Measurements from ENCODE around the gene CLEC12A.
"Not testable (repeated sequence)": the region's sequence is repeated elsewhere in the genome, so short reads cannot be mapped to it uniquely, and the experiment has no call there.

Gene CLEC12A

DNA sequence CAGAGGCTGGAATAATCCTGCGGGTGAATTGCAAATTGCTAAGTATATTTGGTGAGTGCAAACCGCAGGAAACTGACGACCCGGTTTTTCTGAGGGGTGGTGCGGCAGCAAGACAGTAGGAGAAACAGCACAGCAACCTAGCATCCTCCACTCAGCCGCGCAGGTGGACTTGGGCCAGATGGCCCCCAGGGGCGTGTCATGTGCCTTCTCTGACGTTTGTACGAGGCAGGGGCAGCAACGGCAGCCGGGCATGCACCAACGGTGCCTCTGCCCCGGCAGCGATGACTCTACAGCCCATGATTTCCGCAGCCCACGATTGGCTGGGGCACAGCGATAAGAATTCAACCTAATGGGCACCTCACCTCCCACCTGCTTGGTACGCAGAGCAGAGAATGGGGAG, 28.0 kb upstream of the CLEC12A start:
- H3K4me2 ChIP-seq (ENCODE audit: low read length), result no peak overlapping the region
- H3K36me3 ChIP-seq (ENCODE audit: insufficient read depth, low read length), result no peaks in the 10 kb centered on the region
- no peak overlapping the region for H3K4me3 ChIP-seq (ENCODE audit: low read length)
- no peaks in the 10 kb centered on the region for H3K4me1 ChIP-seq (ENCODE audit: control insufficient read depth, insufficient read depth, low read length)
- no peaks in the 10 kb centered on the region for H3K9me3 ChIP-seq (replicated peaks; ENCODE audit: low read length)
- H3K9ac ChIP-seq (ENCODE audit: low read depth, low read length), result no peak overlapping the region
- H3K27me3 ChIP-seq (ENCODE audit: control insufficient read depth, insufficient read depth, low read length), result peaks cover 23% of the 10 kb centered on the region

DNA sequence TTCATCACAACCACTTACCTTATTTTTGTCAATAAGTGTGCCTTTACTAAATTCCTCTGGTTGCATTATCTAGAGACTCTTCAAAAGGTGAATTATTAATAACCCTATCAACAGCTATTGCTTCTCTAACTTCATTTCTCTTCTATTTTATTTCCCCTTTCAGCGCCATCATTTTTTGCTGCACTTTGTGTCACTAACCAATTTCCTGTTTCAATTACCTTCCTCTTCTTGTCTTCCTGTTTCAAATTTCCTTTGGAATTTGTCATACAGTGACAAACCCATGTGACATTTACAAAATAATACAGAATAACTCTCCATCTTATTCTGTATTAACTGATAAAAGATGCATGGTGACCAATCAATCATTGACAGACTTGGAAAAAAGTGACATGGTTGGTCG, 26.8 kb upstream of the CLEC12A start:
- no peaks in the 10 kb centered on the region for H3K4me1 ChIP-seq (ENCODE audit: control insufficient read depth, insufficient read depth, low read length)
- H3K9me3 ChIP-seq (replicated peaks; ENCODE audit: low read length), result no peaks in the 10 kb centered on the region
- no peak overlapping the region for H3K4me2 ChIP-seq (ENCODE audit: low read length)
- H3K4me3 ChIP-seq (ENCODE audit: low read length), result no peak overlapping the region
- no peaks in the 10 kb centered on the region for H3K36me3 ChIP-seq (ENCODE audit: insufficient read depth, low read length)
- H3K27me3 ChIP-seq (ENCODE audit: control insufficient read depth, insufficient read depth, low read length), result peaks cover 28% of the 10 kb centered on the region
- H3K9ac ChIP-seq (ENCODE audit: low read depth, low read length), result no peak overlapping the region

DNA sequence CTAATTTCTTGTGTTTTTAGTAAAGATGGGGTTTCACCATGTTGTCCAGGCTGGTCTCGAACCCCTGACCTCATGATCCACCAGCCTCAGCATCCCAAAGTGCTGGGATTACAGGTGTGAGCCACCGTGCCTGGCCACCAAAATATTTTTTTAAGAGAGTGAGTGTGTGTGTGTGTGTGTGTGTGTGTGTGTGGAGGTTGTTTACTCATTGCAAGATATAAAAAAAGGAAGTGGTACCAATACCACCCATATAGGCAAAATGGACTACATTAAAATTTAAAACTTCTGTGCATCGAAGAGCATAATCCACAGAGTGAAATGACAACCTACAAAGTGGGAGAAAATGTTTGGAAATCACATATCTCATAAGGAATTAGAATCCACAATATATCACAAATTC, 23.5 kb upstream of the CLEC12A start:
- H3K27me3 ChIP-seq (ENCODE audit: control insufficient read depth, insufficient read depth, low read length), result peaks cover 19% of the 10 kb centered on the region
- H3K9ac ChIP-seq (ENCODE audit: low read depth, low read length), result no peak overlapping the region
- no peak overlapping the region for H3K4me2 ChIP-seq (ENCODE audit: low read length)
- no peaks in the 10 kb centered on the region for H3K36me3 ChIP-seq (ENCODE audit: insufficient read depth, low read length)
- no peaks in the 10 kb centered on the region for H3K9me3 ChIP-seq (replicated peaks; ENCODE audit: low read length)
- H3K4me1 ChIP-seq (ENCODE audit: control insufficient read depth, insufficient read depth, low read length), result no peaks in the 10 kb centered on the region
- no peak overlapping the region for H3K4me3 ChIP-seq (ENCODE audit: low read length)

DNA sequence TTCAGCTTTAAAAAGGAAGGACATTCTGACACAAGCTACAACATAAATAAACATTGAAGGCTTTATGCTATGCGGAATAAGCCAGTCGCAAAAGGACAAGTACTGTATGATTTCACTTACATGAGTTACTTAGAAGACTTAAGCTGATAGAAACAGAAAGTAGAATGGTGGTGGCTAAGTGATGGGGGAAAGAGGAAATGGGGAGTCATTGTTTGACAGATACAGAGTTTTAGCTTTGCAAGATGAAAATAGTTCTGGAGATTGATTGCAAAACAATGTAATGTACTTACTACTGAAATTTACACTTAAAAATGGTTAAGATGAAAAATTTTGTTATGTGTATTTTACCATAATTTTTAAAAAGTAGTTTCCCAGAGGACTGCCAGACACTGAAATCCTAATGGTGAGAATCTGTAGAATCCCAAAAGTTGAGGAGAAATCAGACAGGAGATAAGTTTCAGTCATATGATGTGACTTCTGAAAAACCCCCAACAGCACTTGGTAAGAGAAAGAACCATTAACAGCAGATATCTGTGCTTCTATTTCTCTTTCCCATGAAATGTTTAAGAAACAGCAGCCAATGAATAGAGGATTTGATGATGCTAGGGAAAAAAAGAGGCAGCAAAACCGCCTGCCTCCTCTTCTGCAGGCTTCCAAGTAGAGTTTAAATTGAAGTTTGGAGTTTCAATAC, 22.5 kb upstream of the CLEC12A start:
- H3K27me3 ChIP-seq (ENCODE audit: control insufficient read depth, insufficient read depth, low read length), result peaks cover 14% of the 10 kb centered on the region
- H3K4me2 ChIP-seq (ENCODE audit: low read length), result no peak overlapping the region
- no peak overlapping the region for H3K9ac ChIP-seq (ENCODE audit: low read depth, low read length)
- H3K36me3 ChIP-seq (ENCODE audit: insufficient read depth, low read length), result no peaks in the 10 kb centered on the region
- H3K9me3 ChIP-seq (replicated peaks; ENCODE audit: low read length), result no peaks in the 10 kb centered on the region
- no peaks in the 10 kb centered on the region for H3K4me1 ChIP-seq (ENCODE audit: control insufficient read depth, insufficient read depth, low read length)
- H3K4me3 ChIP-seq (ENCODE audit: low read length), result no peak overlapping the region

DNA sequence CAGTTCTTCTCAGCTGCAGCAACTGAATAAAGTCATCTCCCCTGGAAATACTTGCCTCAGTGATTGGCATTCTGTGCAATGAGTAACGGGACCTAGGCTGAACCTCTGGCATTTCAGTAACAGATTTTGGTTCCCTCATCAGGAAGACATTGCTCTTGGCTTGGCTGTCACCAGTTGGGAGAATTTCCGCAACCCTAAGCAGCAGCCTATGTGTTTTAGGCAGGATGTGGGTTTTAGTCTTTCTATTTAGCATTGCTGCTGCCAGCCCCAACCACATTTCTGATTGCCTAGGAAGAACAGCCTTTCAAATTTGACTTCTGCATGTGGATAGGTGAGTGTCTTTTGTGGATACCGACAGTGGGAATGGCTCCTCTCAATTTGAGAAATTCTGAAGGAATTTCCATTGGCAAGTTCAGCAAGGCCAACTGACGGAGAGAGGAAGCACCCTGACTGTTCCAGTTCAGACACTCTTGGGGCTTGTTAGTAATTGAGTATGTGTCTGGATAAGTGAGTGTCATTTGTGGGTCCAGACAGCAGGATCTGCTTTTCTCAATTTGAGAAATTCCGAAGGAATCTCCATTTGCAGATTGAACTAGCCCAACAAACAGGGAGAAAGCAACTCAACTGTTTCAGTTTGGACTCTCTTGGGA, 20.1 kb upstream of the CLEC12A start:
- no peak overlapping the region for H3K9ac ChIP-seq (ENCODE audit: low read depth, low read length)

DNA sequence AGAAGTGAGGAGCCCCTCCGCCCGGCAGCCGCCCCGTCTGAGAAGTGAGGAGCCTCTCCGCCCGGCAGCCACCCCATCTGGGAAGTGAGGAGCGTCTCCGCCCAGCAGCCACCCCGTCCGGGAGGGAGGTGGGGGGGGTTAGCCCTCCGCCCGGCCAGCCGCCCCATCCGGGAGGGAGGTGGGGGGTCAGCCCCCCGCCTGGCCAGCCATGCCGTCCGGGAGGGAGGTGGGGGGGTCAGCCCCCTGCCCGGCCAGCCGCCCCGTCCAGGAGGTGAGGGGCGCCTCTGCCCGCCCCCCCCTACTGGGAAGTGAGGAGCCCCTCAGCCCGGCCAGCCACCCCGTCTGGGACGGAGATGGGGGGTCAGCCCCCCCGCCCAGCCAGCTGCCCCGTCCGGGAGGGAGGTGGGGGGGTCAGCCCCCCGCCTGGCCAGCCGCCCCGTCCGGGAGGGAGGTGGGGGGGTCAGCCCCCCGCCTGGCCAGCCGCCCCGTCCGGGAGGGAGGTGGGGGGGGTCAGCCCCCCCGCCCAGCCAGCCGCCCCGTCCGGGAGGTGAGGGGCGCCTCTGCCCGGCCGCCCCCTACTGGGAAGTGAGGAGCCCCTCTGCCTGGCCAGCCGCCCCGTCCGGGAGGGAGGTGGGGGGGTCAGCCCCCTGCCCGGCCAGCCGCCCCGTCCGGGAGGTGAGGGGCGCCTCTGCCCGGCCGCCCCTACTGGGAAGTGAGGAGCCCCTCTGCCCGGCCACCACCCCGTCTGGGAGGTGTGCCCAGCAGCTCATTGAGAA, 18.1 kb upstream of the CLEC12A start:
- H3K4me1 ChIP-seq (ENCODE audit: control insufficient read depth, insufficient read depth, low read length), result not testable (repeated sequence)

More for the DNA sequence above, 20.1 kb upstream of the CLEC12A start:
- no peak overlapping the region for H3K4me3 ChIP-seq (ENCODE audit: low read length)
- no peaks in the 10 kb centered on the region for H3K36me3 ChIP-seq (ENCODE audit: insufficient read depth, low read length)
- H3K4me1 ChIP-seq (ENCODE audit: control insufficient read depth, insufficient read depth, low read length), result no peaks in the 10 kb centered on the region
- H3K27me3 ChIP-seq (ENCODE audit: control insufficient read depth, insufficient read depth, low read length), result peaks cover 8% of the 10 kb centered on the region
- no peaks in the 10 kb centered on the region for H3K9me3 ChIP-seq (replicated peaks; ENCODE audit: low read length)
- H3K4me2 ChIP-seq (ENCODE audit: low read length), result no peak overlapping the region

DNA sequence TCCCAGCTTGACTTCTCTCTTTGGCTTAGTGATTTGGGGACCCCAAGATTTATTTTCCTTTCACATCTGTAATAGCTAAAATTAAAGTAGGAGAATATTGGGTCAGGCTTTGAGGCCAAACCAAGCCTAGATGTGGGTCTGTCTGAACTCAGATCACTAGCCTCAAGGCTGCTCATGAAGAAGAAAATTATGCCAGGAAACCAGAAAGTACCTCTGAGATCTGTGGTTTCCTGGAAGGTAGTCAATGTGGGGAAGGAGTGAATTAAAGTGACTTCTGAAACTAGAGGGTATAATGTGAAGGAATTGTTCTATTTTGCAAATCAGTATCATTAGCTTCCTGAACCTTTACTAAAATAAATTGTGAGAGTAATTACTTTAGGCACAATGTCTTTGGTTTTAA, 13.4 kb upstream of the CLEC12A start:
- H3K4me2 ChIP-seq (ENCODE audit: low read length), result no peak overlapping the region
- no peaks in the 10 kb centered on the region for H3K4me1 ChIP-seq (ENCODE audit: control insufficient read depth, insufficient read depth, low read length)
- H3K4me3 ChIP-seq (ENCODE audit: low read length), result no peak overlapping the region
- H3K36me3 ChIP-seq (ENCODE audit: insufficient read depth, low read length), result no peaks in the 10 kb centered on the region
- no peaks in the 10 kb centered on the region for H3K9me3 ChIP-seq (replicated peaks; ENCODE audit: low read length)
- no peak overlapping the region for H3K9ac ChIP-seq (ENCODE audit: low read depth, low read length)
- no peaks in the 10 kb centered on the region for H3K27me3 ChIP-seq (ENCODE audit: control insufficient read depth, insufficient read depth, low read length)

More for the DNA sequence above, 18.1 kb upstream of the CLEC12A start:
- not testable (repeated sequence) for H3K4me2 ChIP-seq (ENCODE audit: low read length); H3K9me3 ChIP-seq (replicated peaks; ENCODE audit: low read length); H3K27me3 ChIP-seq (ENCODE audit: control insufficient read depth, insufficient read depth, low read length); H3K9ac ChIP-seq (ENCODE audit: low read depth, low read length); H3K36me3 ChIP-seq (ENCODE audit: insufficient read depth, low read length); H3K4me3 ChIP-seq (ENCODE audit: low read length)

DNA sequence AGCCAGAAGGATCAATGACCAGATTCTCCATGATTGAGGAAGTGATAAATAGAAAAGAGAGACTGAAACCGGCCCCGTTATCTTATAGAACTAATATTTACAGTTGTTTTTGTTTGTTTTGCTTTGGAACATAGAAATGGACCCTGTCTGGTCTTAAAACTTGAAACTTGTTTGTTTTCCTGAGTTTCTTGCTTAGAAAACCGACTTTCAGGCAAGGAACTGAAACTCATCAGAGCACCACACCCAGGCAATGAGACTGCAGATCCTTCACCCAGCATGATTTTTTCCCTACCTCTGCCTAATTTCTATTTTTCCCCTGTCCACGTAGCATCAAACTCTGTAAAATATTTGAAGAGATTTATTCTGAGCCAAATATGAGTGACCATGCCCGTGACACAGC, 10.6 kb upstream of the CLEC12A start:
- no peak overlapping the region for H3K4me3 ChIP-seq (ENCODE audit: low read length)
- no peaks in the 10 kb centered on the region for H3K4me1 ChIP-seq (ENCODE audit: control insufficient read depth, insufficient read depth, low read length)
- H3K9ac ChIP-seq (ENCODE audit: low read depth, low read length), result no peak overlapping the region

DNA sequence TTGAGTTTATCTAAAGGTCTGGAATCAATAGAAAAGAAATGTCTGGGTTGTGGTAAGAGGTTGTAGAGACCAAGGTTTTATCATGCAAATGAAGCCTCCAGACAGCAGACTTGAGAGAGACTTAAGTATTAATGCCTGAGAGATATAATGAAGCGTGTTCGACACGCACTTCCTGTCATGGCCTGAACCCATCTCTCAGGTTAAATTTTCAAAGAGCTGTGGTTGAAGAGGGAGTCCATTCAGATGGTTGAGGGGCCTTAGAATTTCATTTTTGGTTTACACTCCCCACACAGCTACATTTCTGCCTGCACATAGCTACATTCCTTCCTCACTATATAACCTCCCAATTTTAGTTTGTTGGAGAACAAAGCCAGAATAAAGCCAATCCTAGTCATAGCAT, 10.1 kb upstream of the CLEC12A start:
- no peak overlapping the region for H3K4me2 ChIP-seq (ENCODE audit: low read length)
- H3K4me3 ChIP-seq (ENCODE audit: low read length), result no peak overlapping the region
- no peak overlapping the region for H3K9ac ChIP-seq (ENCODE audit: low read depth, low read length)
- H3K36me3 ChIP-seq (ENCODE audit: insufficient read depth, low read length), result no peaks in the 10 kb centered on the region
- no peaks in the 10 kb centered on the region for H3K9me3 ChIP-seq (replicated peaks; ENCODE audit: low read length)
- no peaks in the 10 kb centered on the region for H3K4me1 ChIP-seq (ENCODE audit: control insufficient read depth, insufficient read depth, low read length)
- H3K27me3 ChIP-seq (ENCODE audit: control insufficient read depth, insufficient read depth, low read length), result no peaks in the 10 kb centered on the region

More for the DNA sequence above, 10.6 kb upstream of the CLEC12A start:
- no peak overlapping the region for H3K4me2 ChIP-seq (ENCODE audit: low read length)
- no peaks in the 10 kb centered on the region for H3K9me3 ChIP-seq (replicated peaks; ENCODE audit: low read length)
- H3K27me3 ChIP-seq (ENCODE audit: control insufficient read depth, insufficient read depth, low read length), result no peaks in the 10 kb centered on the region
- no peaks in the 10 kb centered on the region for H3K36me3 ChIP-seq (ENCODE audit: insufficient read depth, low read length)

DNA sequence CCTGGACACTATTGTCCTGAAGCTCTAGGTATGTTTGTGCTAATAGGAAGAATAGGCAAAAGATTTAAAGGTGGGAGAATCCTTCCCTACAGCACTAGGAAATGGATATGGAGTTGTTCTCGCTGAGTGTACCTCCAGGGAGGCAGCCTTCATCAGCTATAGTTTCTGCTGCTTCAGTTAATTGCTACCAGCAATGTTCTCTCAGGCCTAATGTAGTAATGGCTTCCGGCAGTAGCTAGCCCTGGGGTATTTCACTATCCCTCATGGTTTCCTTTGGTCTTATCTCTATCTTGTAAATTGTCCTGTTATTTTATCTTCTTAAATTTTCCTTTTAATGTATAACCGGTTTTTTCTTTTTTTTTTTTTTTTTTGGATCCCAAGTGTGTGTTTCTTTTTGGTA, 9.3 kb upstream of the CLEC12A start:
- Histone ChIP-seq H3K27me3 (ENCODE audit: control insufficient read depth, insufficient read depth, low read length) (no peaks in the 10 kb centered on the region), H3K4me1 (ENCODE audit: control insufficient read depth, insufficient read depth, low read length) (no peaks in the 10 kb centered on the region), H3K4me2 (ENCODE audit: low read length) (no peak overlapping the region), H3K9ac (ENCODE audit: low read depth, low read length) (no peak overlapping the region), H3K4me3 (ENCODE audit: low read length) (no peak overlapping the region), H3K9me3 (replicated peaks; ENCODE audit: low read length) (no peaks in the 10 kb centered on the region), H3K36me3 (ENCODE audit: insufficient read depth, low read length) (no peaks in the 10 kb centered on the region)

DNA sequence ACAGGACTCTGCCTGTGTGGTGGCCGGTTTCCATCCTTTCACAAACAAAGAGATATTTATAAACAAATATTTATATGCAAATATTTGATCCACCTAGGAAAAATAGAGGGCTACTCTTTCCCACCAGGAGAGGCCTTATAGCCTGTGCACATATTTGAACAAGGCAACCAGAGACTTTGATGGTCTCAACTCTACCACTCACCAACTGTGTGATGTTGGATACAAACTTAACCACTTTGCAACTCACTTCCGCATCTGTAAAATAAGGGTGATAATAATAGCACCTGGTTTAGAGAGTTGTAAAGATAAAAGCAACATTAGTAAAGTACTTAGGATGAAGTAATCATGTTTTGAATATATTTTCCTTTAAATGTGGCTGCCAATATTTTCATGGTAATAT, 1.5 kb upstream of the CLEC12A start:
- Histone ChIP-seq H3K27me3 (ENCODE audit: control insufficient read depth, insufficient read depth, low read length) (no peaks in the 10 kb centered on the region), H3K36me3 (ENCODE audit: insufficient read depth, low read length) (no peaks in the 10 kb centered on the region), H3K4me1 (ENCODE audit: control insufficient read depth, insufficient read depth, low read length) (no peaks in the 10 kb centered on the region), H3K9me3 (replicated peaks; ENCODE audit: low read length) (no peaks in the 10 kb centered on the region), H3K4me2 (ENCODE audit: low read length) (no peak overlapping the region), H3K4me3 (ENCODE audit: low read length) (no peak overlapping the region), H3K9ac (ENCODE audit: low read depth, low read length) (no peak overlapping the region)

All from skeletal muscle satellite cell (primary cell).